Vagina (tissue), 2 donors: ENCODE results near the gene DLG4.

Source experiments
- POLR2A ChIP-seq, 2 donors: fragments of 450-650 bp; IDR thresholded peaks; one replicate each; pipeline ENCODE4 v1.6.1; 2017; ENCODE audit warnings: antibody characterized with exemption in 2 of 2, mild to moderate bottlenecking in 2 of 2, moderate library complexity in 2 of 2
- TF ChIP-seq, protein P1 (sequence below), 3 experiments: fragments of 450-650 bp in 2 of 3; fragments of 200-600 bp in 1 of 3; sonication (generic) in 1 of 3; IDR thresholded peaks; one replicate each; pipeline ENCODE4 v1.5.1; 2017 to 2019; ENCODE audit warnings: antibody characterized with exemption in 3 of 3, mild to moderate bottlenecking in 2 of 3, moderate library complexity in 2 of 3

DNA sequence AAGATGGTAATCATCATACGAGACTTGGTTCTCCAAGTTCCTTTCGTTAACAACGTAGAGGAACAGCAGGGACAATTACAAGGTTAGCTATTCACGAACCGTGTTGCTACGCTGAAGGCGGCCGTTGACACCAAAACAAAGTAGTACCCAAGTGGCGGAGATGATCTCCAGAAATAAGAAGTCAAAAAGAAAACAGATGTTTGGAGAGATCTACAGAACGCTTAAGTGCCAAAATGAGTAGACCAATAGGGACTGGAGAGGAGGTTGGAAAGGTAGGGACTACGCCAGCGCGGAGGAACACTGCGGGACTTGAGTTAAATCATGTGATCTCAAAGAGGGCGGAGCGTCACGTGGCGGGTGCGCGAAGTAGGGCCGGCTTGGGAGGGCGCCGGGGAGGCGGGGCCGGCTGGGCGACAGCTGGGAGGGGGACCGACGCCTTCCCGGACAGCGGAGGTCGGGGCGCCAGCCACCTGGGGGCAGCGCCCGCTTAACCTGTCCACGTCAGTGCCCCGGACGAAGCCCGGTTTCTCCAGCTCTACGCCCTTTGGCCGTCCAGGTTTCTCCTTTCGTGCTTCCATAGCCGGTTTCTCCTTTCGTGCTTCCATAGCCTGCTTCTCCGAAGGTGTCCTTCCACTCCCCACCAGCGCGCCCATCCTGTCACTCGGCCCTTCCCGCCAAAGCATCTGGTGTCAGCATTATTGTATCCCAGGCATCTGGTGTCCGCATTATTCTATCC is 23.2 kb upstream of the DLG4 start:
- TF ChIP-seq POLR2A (IDR thresholded peaks at IDR 0.05): no peak
- TF ChIP-seq, protein P1, sequence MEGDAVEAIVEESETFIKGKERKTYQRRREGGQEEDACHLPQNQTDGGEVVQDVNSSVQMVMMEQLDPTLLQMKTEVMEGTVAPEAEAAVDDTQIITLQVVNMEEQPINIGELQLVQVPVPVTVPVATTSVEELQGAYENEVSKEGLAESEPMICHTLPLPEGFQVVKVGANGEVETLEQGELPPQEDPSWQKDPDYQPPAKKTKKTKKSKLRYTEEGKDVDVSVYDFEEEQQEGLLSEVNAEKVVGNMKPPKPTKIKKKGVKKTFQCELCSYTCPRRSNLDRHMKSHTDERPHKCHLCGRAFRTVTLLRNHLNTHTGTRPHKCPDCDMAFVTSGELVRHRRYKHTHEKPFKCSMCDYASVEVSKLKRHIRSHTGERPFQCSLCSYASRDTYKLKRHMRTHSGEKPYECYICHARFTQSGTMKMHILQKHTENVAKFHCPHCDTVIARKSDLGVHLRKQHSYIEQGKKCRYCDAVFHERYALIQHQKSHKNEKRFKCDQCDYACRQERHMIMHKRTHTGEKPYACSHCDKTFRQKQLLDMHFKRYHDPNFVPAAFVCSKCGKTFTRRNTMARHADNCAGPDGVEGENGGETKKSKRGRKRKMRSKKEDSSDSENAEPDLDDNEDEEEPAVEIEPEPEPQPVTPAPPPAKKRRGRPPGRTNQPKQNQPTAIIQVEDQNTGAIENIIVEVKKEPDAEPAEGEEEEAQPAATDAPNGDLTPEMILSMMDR (IDR thresholded peaks at IDR 0.05): no peak
